CD14-positive monocyte (primary cell): ENCODE results near the gene TIMM21. TPM values are rescaled to one million over a fixed set of nuclear protein-coding genes. Genes with fewer than 3 reads are reported as not detected.

ENCODE experiments used
- DNase-seq, 3 donors: peaks; one replicate each; pipeline ENCODE4 v3.0.0-alpha.2; 2011 to 2022
- H2AFZ ChIP-seq: 2 replicates; pipeline ENCODE4 v1.6.0; 2012; ENCODE audit warnings: mild to moderate bottlenecking, low read depth, low read length, inconsistent platforms; ENCODE audit not compliant: insufficient read depth, poor library complexity, severe bottlenecking
- H3K27ac ChIP-seq, 2 donors: 1 replicate in 1 of 2; 2 replicates in 1 of 2; pipeline ENCODE4 v1.5.1; 2012 to 2013; ENCODE audit warnings: low read length in 2 of 2, control low read depth in 1 of 2, inconsistent platforms in 1 of 2, low read depth in 1 of 2, mild to moderate bottlenecking in 1 of 2
- H3K27me3 ChIP-seq, 2 donors: one replicate each; pipeline versions ENCODE4 v1.6.0 to v1.6.1; 2011 to 2013; ENCODE audit warnings: low read length in 2 of 2; ENCODE audit not compliant: control insufficient read depth in 2 of 2, insufficient read depth in 2 of 2
- H3K36me3 ChIP-seq, 2 donors: replicated peaks in 1 of 2; 1 replicate in 1 of 2; 2 replicates in 1 of 2; pipeline versions ENCODE4 v1.5.1 to v1.6.1; 2012 to 2013; ENCODE audit warnings: low read length in 2 of 2, control low read depth in 1 of 2, inconsistent platforms in 1 of 2, mild to moderate bottlenecking in 1 of 2; ENCODE audit not compliant: insufficient read depth in 2 of 2, control insufficient read depth in 1 of 2
- H3K4me1 ChIP-seq, 2 donors: 1 replicate in 1 of 2; 2 replicates in 1 of 2; pipeline versions ENCODE4 v1.5.1 to v1.6.1; 2012 to 2013; ENCODE audit warnings: low read length in 2 of 2, control low read depth in 1 of 2, inconsistent platforms in 1 of 2, mild to moderate bottlenecking in 1 of 2, moderate library complexity in 1 of 2; ENCODE audit not compliant: insufficient read depth in 2 of 2, control insufficient read depth in 1 of 2
- H3K4me2 ChIP-seq: replicated peaks from 2 replicates; pipeline ENCODE3; 2012; ENCODE audit warnings: low read length, moderate library complexity, mild to moderate bottlenecking; ENCODE audit not compliant: poor library complexity, severe bottlenecking; ENCODE audit errors: extremely low read depth
- H3K4me3 ChIP-seq, 3 experiments: fragments of 200-600 bp in 1 of 3; sonication (generic) in 1 of 3; replicated peaks in 1 of 3; 1 replicate in 2 of 3; 2 replicates in 1 of 3; pipeline ENCODE4 v1.5.1; 2011 to 2013; ENCODE audit warnings: low read length in 3 of 3, mild to moderate bottlenecking in 3 of 3, control low read depth in 2 of 3, low read depth in 2 of 3, inconsistent platforms in 1 of 3, moderate library complexity in 1 of 3
- H3K79me2 ChIP-seq: 2 replicates; pipeline ENCODE4 v1.6.0; 2012; ENCODE audit warnings: mild to moderate bottlenecking, control low read depth, inconsistent platforms, low read length, moderate library complexity; ENCODE audit not compliant: insufficient read depth
- H3K9ac ChIP-seq: 2 replicates; pipeline ENCODE4 v1.6.0; 2017; ENCODE audit warnings: low read length, mild to moderate bottlenecking; ENCODE audit not compliant: insufficient read depth, poor library complexity, severe bottlenecking
- H3K9me3 ChIP-seq, 2 donors: replicated peaks in 1 of 2; 1 replicate in 1 of 2; 2 replicates in 1 of 2; pipeline versions ENCODE4 v1.5.1 to v1.6.1; 2012 to 2013; ENCODE audit warnings: low read length in 2 of 2, control low read depth in 1 of 2; ENCODE audit not compliant: control insufficient read depth in 1 of 2, insufficient read depth in 1 of 2
- H4K20me1 ChIP-seq: 2 replicates; pipeline ENCODE4 v1.6.0; 2012; ENCODE audit warnings: mild to moderate bottlenecking, low read length, control low read depth, moderate library complexity; ENCODE audit not compliant: insufficient read depth
- H3K27ac Mint-ChIP-seq, 7 donors: one replicate each; pipeline ENCODE4 v1.8.0; 2020; ENCODE audit warnings: mild to moderate bottlenecking in 7 of 7, mixed read lengths in 7 of 7, moderate library complexity in 6 of 7, inconsistent platforms in 2 of 7
- H3K27me3 Mint-ChIP-seq, 3 donors: one replicate each; pipeline ENCODE4 v1.8.0; 2021 to 2022; ENCODE audit warnings: low read depth in 3 of 3, mild to moderate bottlenecking in 3 of 3, mixed read lengths in 3 of 3, moderate library complexity in 3 of 3, inconsistent platforms in 1 of 3
- H3K36me3 Mint-ChIP-seq, 2 donors: one replicate each; pipeline ENCODE4 v1.8.0; 2020; ENCODE audit warnings: mixed read lengths in 2 of 2, inconsistent platforms in 1 of 2, mild to moderate bottlenecking in 1 of 2
- H3K4me1 Mint-ChIP-seq: one replicate; pipeline ENCODE4 v1.8.0; 2020; ENCODE audit warnings: mild to moderate bottlenecking, mixed read lengths
- H3K4me3 Mint-ChIP-seq, 2 donors: one replicate each; pipeline ENCODE4 v1.8.0; 2020; ENCODE audit warnings: mild to moderate bottlenecking in 2 of 2, mixed read lengths in 2 of 2, moderate library complexity in 1 of 2
- H3K9me3 Mint-ChIP-seq, 7 donors: one replicate each; pipeline ENCODE4 v1.8.0; 2020 to 2022; ENCODE audit warnings: mixed read lengths in 7 of 7, mild to moderate bottlenecking in 6 of 7, moderate library complexity in 6 of 7, inconsistent platforms in 2 of 7
- WGBS: methylation state at CpG from one replicate; pipeline ENCODE4 v1.1.5; 2013; ENCODE audit warnings: missing lambda C conversion rate; ENCODE audit not compliant: insufficient coverage; 5-methylcytosine and 5-hydroxymethylcytosine counted together
- intact Hi-C, 2 donors: fragments of 100-400 bp; cut with micrococcal nuclease; formaldehyde crosslinking; loops; one replicate each; pipeline versions ENCODE4 v1.15.0 to v1.15.1; 2023
- polyA plus RNA-seq, 3 donors: library from polyadenylated mRNA; depleted of rRNA in 1 of 3; unstranded in 2 of 3; stranded (reverse) in 1 of 3; fragments of 300-500 nt in 2 of 3; fragments of >200 nt in 1 of 3; fragmentation: Illumina TruSeq in 2 of 3; gene quantifications; 1 replicate in 2 of 3; 2 replicates in 1 of 3; pipeline ENCODE4 v1.2.3, GENCODE V29; 2012 to 2021
- TF ChIP-seq, protein P1 (sequence below): fragments of 200-600 bp; IDR thresholded peaks from one replicate; pipeline ENCODE4 v1.8.0; 2022; ENCODE audit warnings: antibody characterized with exemption, mild to moderate bottlenecking

Gene TIMM21
- polyA plus RNA-seq, 3 donors = 11.0 to 15.6 (median 14.7) TPM

DNA sequence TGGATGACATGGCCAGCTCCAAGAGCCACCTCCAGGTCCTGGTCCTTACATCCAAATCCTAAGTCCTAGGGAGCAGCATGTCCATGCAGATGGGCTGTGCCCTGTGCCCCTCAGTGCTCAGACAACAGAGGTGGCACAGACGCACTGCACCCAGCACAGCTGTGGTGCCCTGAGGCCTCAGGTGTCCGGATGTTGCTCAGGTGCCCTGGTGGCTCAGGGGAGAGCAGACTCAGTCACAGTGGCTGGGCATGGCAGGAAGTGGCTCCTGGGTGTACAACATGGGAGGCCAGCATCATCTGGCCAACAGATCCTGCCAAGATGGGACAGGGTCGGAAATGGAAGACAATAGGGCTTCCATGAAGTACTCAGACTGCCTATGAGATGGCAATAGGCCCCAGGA is 50.1 kb downstream of the TIMM21 start:
- Mint-ChIP-seq H3K4me1 (peaks cover 21% of the 10 kb centered on the region), H3K9me3 (no peaks in the 10 kb centered on the region), H3K27ac (no peak overlapping the region), H3K4me3 (no peak overlapping the region), H3K36me3 (no peaks in the 10 kb centered on the region), H3K27me3 (peaks cover 2 to 24% (median 7%) of the 10 kb centered on the region in 3 donors)
- 100% methylated on average over 3 of the region's 3 CpGs for WGBS
- intact Hi-C loops = loop anchor here (5.0 kb wide), 2 partner anchors 144 to 354 kb away; no protein-coding TSS in a partner anchor
- Histone ChIP-seq H3K27me3 (no peaks in the 10 kb centered on the region), H4K20me1 (no peaks in the 10 kb centered on the region), H3K4me3 (no peak overlapping the region), H3K9ac (no peak overlapping the region), H3K4me2 (no peak overlapping the region), H3K79me2 (no peaks in the 10 kb centered on the region), H3K9me3 (no peaks in the 10 kb centered on the region), H3K4me1 (peaks cover 13 to 14% of the 10 kb centered on the region in 2 donors), H3K36me3 (no peaks in the 10 kb centered on the region), H2AFZ (no peak overlapping the region), H3K27ac (no peak overlapping the region)
- TF ChIP-seq, protein P1, sequence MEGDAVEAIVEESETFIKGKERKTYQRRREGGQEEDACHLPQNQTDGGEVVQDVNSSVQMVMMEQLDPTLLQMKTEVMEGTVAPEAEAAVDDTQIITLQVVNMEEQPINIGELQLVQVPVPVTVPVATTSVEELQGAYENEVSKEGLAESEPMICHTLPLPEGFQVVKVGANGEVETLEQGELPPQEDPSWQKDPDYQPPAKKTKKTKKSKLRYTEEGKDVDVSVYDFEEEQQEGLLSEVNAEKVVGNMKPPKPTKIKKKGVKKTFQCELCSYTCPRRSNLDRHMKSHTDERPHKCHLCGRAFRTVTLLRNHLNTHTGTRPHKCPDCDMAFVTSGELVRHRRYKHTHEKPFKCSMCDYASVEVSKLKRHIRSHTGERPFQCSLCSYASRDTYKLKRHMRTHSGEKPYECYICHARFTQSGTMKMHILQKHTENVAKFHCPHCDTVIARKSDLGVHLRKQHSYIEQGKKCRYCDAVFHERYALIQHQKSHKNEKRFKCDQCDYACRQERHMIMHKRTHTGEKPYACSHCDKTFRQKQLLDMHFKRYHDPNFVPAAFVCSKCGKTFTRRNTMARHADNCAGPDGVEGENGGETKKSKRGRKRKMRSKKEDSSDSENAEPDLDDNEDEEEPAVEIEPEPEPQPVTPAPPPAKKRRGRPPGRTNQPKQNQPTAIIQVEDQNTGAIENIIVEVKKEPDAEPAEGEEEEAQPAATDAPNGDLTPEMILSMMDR = no peak
- DNase-seq = no peak

DNA sequence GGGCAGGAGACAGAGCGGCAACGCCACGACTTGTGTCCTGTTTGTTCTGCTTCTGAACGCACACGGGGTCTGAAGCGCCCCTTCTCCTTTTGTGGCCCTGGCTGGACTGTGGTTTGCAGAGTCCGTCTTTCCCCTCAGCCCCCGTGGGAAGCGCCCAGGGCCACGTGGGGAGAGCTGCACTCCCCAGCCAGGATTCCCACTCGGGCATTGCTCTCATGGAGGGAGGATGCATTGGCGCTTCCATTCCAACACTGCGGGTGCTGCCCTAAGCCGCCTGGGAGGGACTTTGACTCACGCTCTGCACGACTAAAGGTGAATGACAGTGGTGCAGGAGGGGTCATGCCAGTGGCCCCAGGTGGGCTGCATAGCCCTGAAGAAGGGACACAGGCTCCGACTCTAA is 52.5 kb downstream of the TIMM21 start:
- no peaks in the 10 kb centered on the region for H3K27me3 ChIP-seq
- H3K27ac ChIP-seq = no peak overlapping the region
- Mint-ChIP-seq H3K4me3 (peak overlapping the region in 1 of 2 donors; percentile 67), H3K36me3 (no peaks in the 10 kb centered on the region), H3K4me1 (peaks cover 21% of the 10 kb centered on the region), H3K9me3 (no peaks in the 10 kb centered on the region), H3K27ac (peak overlapping the region in 2 of 7 donors; percentile 21 to 46), H3K27me3 (peaks cover 0 to 15% (median 2%) of the 10 kb centered on the region in 3 donors)
- H3K4me2 ChIP-seq = peak overlapping the region; percentile 30
- TF ChIP-seq, protein P1 = no peak
- no peaks in the 10 kb centered on the region for H4K20me1 ChIP-seq
- H2AFZ ChIP-seq = peak overlapping the region; percentile 59
- no peaks in the 10 kb centered on the region for H3K9me3 ChIP-seq
- peak in 1 of 3 donors; percentile 12 for DNase-seq
- H3K9ac ChIP-seq = no peak overlapping the region
- H3K4me1 ChIP-seq = peaks cover 13 to 14% of the 10 kb centered on the region in 2 donors
- no peaks in the 10 kb centered on the region for H3K36me3 ChIP-seq
- intact Hi-C loops = no loop called here
- WGBS = 50% methylated on average over 17 of the region's 17 CpGs
- no peaks in the 10 kb centered on the region for H3K79me2 ChIP-seq
- H3K4me3 ChIP-seq = peak overlapping the region in 1 of 3 experiments; percentile 4
